Lower lobe of right lung (tissue), 2 donors: ENCODE data around the gene RPL10. TPM values are rescaled to one million over a fixed set of nuclear protein-coding genes. Genes with fewer than 3 reads are reported as not detected.

Experiments used
- ATAC-seq, 2 donors: fragments of 200-7000 bp; cut with Tn5 transposase; one replicate each; pipeline ENCODE4 v1.9.1; 2020 to 2022; ENCODE audit warnings: mild to moderate bottlenecking in 2 of 2, moderate library complexity in 2 of 2
- DNase-seq: peaks from one replicate; pipeline ENCODE4 v3.0.0-alpha.2; 2020
- H3K27ac ChIP-seq: fragments of 200-600 bp; one replicate; pipeline ENCODE4 v1.8.0; 2022
- H3K27me3 ChIP-seq: fragments of 200-600 bp; one replicate; pipeline ENCODE4 v1.8.0; 2022; ENCODE audit warnings: low read depth
- H3K36me3 ChIP-seq: fragments of 200-600 bp; one replicate; pipeline ENCODE4 v1.8.0; 2022; ENCODE audit warnings: mild to moderate bottlenecking
- H3K4me1 ChIP-seq: fragments of 200-600 bp; one replicate; pipeline ENCODE4 v1.8.0; 2022
- H3K4me3 ChIP-seq: fragments of 200-600 bp; one replicate; pipeline ENCODE4 v1.8.0; 2022; ENCODE audit warnings: mild to moderate bottlenecking
- H3K9me3 ChIP-seq: fragments of 200-600 bp; one replicate; pipeline ENCODE4 v1.8.0; 2022
- CTCF ChIP-seq: fragments of 200-600 bp; IDR thresholded peaks from one replicate; pipeline ENCODE4 v1.8.0; 2022; ENCODE audit warnings: antibody characterized with exemption, mild to moderate bottlenecking
- intact Hi-C: fragments of 100-400 bp; cut with DNase I; formaldehyde crosslinking; loops from one replicate; pipeline ENCODE4 v1.11.0; 2022
- total RNA-seq: library from RNA; stranded (reverse); fragmentation: NEBNext Ultra II Directional; extraction: Animal tissue kit (Norgen Biotek cat#: 25700); gene quantifications from one replicate; pipeline ENCODE4 v1.2.1, GENCODE V29; 2021
- donor health status: DM: no; HTN: yes; CAD: no; lungs with severe emphysema.

Gene RPL10
- total RNA-seq, 1 donor from 2014 or later = 2,678 TPM

DNA sequence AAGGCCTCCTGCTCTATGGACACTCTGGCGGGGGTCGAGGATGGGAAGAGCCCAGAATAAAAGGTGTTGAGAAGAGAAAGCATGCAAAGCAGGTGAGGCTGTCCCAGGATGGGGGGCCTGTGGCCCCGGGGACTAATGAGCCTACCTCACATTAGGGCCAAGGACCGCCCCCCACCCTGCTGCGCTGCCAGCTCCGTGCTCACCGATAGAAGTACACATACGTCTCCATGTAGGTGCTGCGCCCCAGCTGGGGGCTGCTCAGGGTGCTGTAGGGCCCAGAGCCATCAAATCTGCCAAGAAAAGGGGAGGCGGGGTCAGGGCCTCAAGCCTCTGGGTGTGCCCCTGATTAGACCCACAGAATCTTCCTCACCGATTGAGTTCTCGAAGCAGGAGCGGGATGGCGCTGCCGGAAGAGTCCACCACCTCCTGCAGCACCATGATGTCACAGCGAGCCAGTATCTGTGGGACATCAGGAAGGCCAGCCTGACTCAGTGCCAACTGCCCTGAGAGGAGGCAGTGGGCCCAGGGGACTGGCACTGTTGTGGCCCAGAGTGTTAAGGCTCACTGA is 6.5 kb downstream of the RPL10 start:
- ATAC-seq = no peak
- H3K4me3 ChIP-seq = no peak overlapping the region

GRCh38 chrX:154408659-154409221 is 10.6 kb downstream of the RPL10 start:
- DNase-seq (no peak), ATAC-seq (no peak)
- Histone ChIP-seq H3K27ac (peak overlapping the region; percentile 75), H3K27me3 (no peaks in the 10 kb centered on the region), H3K36me3 (no peaks in the 10 kb centered on the region), H3K4me1 (peaks cover 6% of the 10 kb centered on the region), H3K9me3 (no peaks in the 10 kb centered on the region), H3K4me3 (peak overlapping the region; percentile 56)
- TF ChIP-seq CTCF = no peak
- intact Hi-C loops = no loop called here

More for the DNA sequence above, 6.5 kb downstream of the RPL10 start:
- peaks cover 10% of the 10 kb centered on the region for H3K4me1 ChIP-seq
- H3K36me3 ChIP-seq = peaks cover 18% of the 10 kb centered on the region
- no peaks in the 10 kb centered on the region for H3K27me3 ChIP-seq
- no peaks in the 10 kb centered on the region for H3K9me3 ChIP-seq
- no peak for TF ChIP-seq CTCF
- DNase-seq = no peak
- intact Hi-C loops = no loop called here
- no peak overlapping the region for H3K27ac ChIP-seq

- peak within 1 kb of the TSS; percentile 75 for H3K27ac ChIP-seq
- no peaks in the 10 kb centered on the region for H3K36me3 ChIP-seq
- no peaks in the 10 kb centered on the region for H3K27me3 ChIP-seq
- peak within 1 kb of the TSS; percentile 56 for H3K4me3 ChIP-seq
- H3K4me1 ChIP-seq = peaks cover 6% of the 10 kb centered on the region
- TF ChIP-seq CTCF = no peak
- peak; percentile 79 to 89 for ATAC-seq
- DNase-seq = peak; percentile 91
- H3K9me3 ChIP-seq = no peaks in the 10 kb centered on the region
- intact Hi-C loops = no loop called here
Observed at GRCh38 chrX:154409222-154409871, 11.2 kb downstream of the RPL10 start, which contains the start of gene DNASE1L1. DNASE1L1 (minus strand) TSS chrX:154409254; CDS start chrX:154405568, 3,686 bp downstream.

GRCh38 chrX:154411981-154412340 is 13.8 kb downstream of the RPL10 start:
- TF ChIP-seq CTCF = no peak
- no peaks in the 10 kb centered on the region for H3K9me3 ChIP-seq
- H3K4me3 ChIP-seq = peak overlapping the region; percentile 75
- H3K27ac ChIP-seq = peak overlapping the region; percentile 95
- H3K4me1 ChIP-seq = peaks cover 6% of the 10 kb centered on the region
- H3K36me3 ChIP-seq = no peaks in the 10 kb centered on the region
- no peaks in the 10 kb centered on the region for H3K27me3 ChIP-seq
- DNase-seq = peak; percentile 81
- intact Hi-C loops = no loop called here
- peak; percentile 83 to 85 for ATAC-seq

GRCh38 chrX:154412468-154412867 is 14.3 kb downstream of the RPL10 start:
- ATAC-seq (peak in 1 of 2 donors; percentile 29), DNase-seq (peak; percentile 56)
- no peak for TF ChIP-seq CTCF
- Histone ChIP-seq H3K4me3 (peak overlapping the region; percentile 75), H3K4me1 (peaks cover 6% of the 10 kb centered on the region), H3K27ac (peak overlapping the region; percentile 95), H3K36me3 (no peaks in the 10 kb centered on the region), H3K9me3 (no peaks in the 10 kb centered on the region), H3K27me3 (no peaks in the 10 kb centered on the region)
- intact Hi-C loops = no loop called here
